WI38 (cell line): ENCODE measurements around the gene CHRNB4.

Experiments used
- H3K4me3 ChIP-seq: 2 replicates; pipeline ENCODE4 v1.5.1; 2011; ENCODE audit warnings: low read depth, mild to moderate bottlenecking, control low read depth, low read length
- CTCF ChIP-seq: IDR thresholded peaks from 2 replicates; pipeline ENCODE4 v1.5.1; 2012; ENCODE audit warnings: low read depth, mild to moderate bottlenecking, control low read depth, low read length

The CHRNB4 gene

GRCh38 chr15:78619022-78619950 is 21.7 kb downstream of the CHRNB4 start:
- TF ChIP-seq CTCF, result no peak
- no peak overlapping the region for H3K4me3 ChIP-seq

GRCh38 chr15:78618490-78618934 is 22.5 kb downstream of the CHRNB4 start:
- no peak overlapping the region for H3K4me3 ChIP-seq
- TF ChIP-seq CTCF, result peak; percentile 70

GRCh38 chr15:78618064-78618463 is 22.9 kb downstream of the CHRNB4 start:
- TF ChIP-seq CTCF, result no peak
- H3K4me3 ChIP-seq, result no peak overlapping the region

GRCh38 chr15:78617516-78617915 is 23.5 kb downstream of the CHRNB4 start:
- TF ChIP-seq CTCF, result no peak

GRCh38 chr15:78617076-78617475 is 23.9 kb downstream of the CHRNB4 start:
- no peak for TF ChIP-seq CTCF

More at GRCh38 chr15:78617516-78617915, 23.5 kb downstream of the CHRNB4 start:
- no peak overlapping the region for H3K4me3 ChIP-seq

GRCh38 chr15:78616506-78616905 is 24.5 kb downstream of the CHRNB4 start:
- H3K4me3 ChIP-seq, result no peak overlapping the region
- TF ChIP-seq CTCF, result no peak

More at GRCh38 chr15:78617076-78617475, 23.9 kb downstream of the CHRNB4 start:
- H3K4me3 ChIP-seq, result no peak overlapping the region

GRCh38 chr15:78615151-78615589 is 25.8 kb downstream of the CHRNB4 start:
- TF ChIP-seq CTCF, result no peak
- H3K4me3 ChIP-seq, result no peak overlapping the region
